ENCODE results near the gene LAMP5.

Gene LAMP5

DNA sequence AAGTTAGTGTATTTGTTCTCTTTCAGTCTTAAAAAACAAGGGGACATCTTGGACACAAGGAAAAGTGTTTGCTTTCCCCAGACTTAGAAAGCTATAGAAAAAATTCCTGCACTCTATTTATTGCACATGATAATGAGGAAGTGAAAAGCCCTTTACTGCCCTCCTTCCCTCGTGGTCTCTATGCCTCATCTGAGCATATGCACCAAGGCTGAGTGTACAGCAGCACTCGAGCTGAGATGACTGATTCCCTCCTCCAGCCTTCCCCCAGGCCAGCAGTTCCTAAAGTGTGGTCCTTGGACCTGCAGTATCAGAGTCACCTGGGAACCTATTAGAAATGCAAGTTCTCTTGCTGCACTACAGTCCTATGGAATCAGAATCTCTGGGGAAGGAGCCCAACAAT, 14.3 kb upstream of the LAMP5 start:
- no peak for DNase-seq (ENCODE audit: low spot score)

DNA sequence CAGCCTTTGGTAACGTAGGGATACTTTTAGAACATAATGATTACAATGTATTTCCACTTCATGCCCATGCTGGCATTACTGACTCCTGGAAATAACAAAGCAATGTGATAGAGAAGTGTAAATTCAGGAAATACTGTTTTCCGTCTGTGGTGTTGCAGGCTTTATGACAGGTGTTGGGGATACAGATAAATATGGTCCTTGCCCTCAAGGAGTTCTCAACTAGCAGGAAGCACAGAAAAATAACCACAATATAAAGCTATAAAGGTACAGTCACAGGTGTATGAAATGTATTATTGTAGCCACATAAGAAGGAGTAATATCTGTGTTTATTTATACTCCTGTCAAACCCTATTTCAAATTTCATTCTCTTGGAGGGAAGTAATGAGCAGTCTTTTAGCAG, 12.9 kb upstream of the LAMP5 start:
- no peak for DNase-seq (ENCODE audit: low spot score)

DNA sequence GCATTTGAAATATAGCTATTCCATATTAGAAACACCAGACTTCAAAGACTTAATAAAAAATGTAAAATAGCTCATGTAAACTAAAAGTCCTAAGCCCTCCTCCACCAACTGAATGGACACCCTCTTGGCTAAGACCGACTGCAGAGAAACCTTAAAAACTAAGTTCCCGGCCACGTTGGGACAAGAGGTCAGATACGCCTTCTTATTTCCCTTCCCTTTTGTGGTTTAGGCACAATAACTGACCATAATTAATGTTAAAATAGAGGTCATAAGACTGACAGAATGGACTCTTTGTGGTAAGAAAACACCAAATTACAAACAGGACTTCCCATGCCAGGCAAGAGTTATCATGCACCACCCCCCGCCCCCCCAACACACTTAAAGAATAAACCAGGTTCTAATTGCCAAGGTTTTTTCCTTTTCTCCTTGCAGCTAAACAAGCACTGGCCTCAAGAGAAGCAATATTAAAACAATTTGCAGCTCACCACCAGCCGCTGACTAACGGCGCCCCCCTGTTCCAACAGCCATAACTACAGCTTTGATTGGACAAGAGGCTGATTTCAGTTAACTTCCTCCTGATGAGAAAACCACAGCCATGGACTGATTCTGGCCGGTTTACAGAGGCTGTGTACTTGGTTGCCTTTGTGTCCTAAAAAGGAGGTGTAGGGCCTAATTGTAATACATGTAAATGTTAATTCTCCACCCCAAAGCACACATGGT, 10.7 kb upstream of the LAMP5 start:
- no peak for DNase-seq (ENCODE audit: low spot score)

DNA sequence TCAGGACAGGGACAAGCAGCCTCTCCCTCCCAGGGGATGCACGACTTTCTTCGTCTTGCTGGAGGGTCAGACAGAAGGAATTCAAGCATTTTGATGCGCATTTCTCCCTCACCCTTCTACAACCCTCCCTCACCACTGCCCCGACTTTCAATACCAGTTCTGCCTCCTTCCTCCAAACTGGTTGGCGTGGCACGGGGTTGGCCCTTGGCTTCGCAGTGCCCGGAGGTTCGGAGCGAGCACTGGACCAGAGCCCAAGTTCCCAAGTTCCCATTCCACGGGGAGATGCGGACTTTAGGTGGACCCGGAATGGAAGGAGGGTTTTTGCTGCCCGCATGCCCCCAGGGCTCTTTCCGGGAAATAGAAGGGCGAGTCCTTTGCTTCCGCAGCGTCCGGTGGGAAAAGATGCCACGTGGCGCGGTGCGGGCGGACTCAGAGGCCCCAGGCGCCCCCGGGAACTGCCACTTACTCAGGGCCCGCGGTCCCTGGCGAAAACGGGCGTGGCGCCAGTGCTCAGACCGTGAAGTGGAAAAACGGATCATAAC, 8.0 kb upstream of the LAMP5 start:
- DNase-seq (ENCODE audit: low spot score) = no peak

- no peak for DNase-seq (ENCODE audit: low spot score)
These were observed 7.4 kb upstream of the LAMP5 start for GRCh38 chr20:9506964-9507369.

DNA sequence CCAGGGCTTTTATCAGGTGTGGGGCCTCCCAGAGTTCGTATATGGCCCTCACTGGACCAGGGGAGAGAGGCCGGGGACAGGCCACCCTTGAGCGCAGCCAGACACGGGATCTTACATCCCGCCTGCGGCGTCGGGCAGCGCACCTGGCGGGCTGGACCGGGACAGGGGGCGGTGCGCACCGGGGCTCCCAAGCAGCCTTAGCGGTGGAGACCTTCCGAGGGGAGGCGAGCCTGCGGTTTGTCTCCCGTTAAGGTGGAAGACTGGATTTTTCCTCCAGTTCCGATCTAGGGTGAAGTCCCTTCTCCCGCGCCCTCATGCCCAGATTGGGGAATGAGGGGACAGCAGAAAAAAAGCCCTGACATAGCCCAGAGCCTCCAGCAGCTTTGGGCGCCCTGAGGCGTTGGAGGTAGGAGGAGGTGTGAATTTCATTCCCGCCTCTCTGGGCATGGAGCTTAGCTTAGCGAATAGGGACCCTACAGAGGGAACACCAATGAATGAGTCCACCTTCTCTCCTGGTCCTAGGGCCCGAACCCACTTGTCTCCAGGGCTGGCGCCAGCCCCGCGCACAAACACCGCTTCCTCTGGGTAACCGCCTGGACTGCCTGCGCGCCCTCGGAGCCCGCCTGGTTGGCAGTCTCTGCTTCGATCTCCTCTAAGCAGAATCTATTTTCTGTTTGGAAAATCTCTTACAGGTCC, 6.7 kb upstream of the LAMP5 start:
- DNase-seq (ENCODE audit: low spot score) = no peak

- DNase-seq (ENCODE audit: low spot score) = no peak
These were observed 6.1 kb upstream of the LAMP5 start for GRCh38 chr20:9508240-9508661.

- no peak for DNase-seq (ENCODE audit: low spot score)
These were observed 5.7 kb upstream of the LAMP5 start for GRCh38 chr20:9508696-9509178.

- no peak for DNase-seq (ENCODE audit: low spot score)
These were observed 5.1 kb upstream of the LAMP5 start for GRCh38 chr20:9509246-9509645.

DNA sequence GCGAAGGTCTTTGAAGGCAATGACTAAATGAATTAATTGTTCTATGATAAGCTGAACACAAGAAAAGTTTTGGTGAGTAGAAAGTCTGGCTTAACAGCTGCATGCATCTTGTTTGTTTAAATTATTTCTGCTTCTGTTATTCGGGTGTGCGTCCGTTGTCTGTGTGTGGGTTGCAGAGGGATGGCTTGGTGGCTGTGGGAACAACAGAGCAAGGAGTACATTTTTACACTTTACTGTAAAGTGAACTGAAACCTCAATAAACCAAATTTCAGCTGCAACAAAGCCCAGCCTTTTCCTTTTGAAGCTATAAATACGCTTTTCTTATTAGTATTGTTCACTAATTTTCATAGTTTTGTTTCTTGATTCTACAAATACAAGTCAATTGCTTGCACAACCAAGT, 3.5 kb upstream of the LAMP5 start:
- no peak for DNase-seq (ENCODE audit: low spot score)

GRCh38 chr20:9514072-9514460, 324 bp upstream of the LAMP5 start:
- no peak for DNase-seq (ENCODE audit: low spot score)

- DNase-seq (ENCODE audit: low spot score) = no peak
These were observed 810 bp downstream of the LAMP5 start for GRCh38 chr20:9515214-9515585.

GRCh38 chr20:9515741-9516233, 1.4 kb downstream of the LAMP5 start:
- no peak for DNase-seq (ENCODE audit: low spot score)

- DNase-seq (ENCODE audit: low spot score) = no peak
These were observed 2.0 kb downstream of the LAMP5 start for GRCh38 chr20:9516234-9516871.

DNA sequence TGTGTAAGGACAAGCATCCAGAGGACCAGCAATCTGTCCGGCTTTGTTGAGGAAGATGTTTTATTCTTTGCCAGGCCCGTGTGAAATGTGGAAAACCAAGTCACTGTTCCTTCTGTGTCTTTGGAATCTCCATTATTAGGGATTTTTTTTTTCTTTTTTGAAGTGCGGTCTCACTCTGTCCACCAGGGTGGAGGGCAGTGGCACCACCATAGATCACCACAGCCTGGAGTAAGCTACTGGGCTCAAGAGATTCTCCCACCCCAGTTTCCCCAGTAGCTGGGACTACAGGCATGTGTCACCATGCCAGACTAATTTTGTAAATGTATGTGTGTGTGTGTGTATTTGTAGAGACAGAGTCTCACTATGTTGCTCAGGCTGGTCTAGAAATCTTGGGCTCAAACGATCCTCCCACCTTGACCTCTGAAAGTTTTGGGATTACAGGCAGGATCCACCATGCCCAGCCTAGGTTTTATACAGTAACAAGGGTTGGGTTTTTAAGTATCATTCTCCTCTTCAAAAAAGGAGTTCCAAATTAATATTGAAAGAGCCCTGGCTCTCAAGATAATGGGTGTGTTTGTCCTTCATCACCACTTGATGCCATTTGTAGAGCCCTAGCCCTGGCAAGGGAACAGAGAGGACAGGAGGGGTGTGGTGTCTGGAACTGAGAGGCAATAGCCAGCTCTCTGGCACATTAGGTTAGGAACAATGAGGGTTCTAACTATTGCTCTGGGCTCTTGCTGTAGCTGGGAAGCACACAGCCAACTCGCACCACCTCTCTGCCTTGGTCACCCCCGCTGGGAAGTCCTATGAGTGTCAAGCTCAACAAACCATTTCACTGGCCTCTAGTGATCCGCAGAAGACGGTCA, 3.1 kb downstream of the LAMP5 start:
- DNase-seq (ENCODE audit: low spot score) = no peak

DNA sequence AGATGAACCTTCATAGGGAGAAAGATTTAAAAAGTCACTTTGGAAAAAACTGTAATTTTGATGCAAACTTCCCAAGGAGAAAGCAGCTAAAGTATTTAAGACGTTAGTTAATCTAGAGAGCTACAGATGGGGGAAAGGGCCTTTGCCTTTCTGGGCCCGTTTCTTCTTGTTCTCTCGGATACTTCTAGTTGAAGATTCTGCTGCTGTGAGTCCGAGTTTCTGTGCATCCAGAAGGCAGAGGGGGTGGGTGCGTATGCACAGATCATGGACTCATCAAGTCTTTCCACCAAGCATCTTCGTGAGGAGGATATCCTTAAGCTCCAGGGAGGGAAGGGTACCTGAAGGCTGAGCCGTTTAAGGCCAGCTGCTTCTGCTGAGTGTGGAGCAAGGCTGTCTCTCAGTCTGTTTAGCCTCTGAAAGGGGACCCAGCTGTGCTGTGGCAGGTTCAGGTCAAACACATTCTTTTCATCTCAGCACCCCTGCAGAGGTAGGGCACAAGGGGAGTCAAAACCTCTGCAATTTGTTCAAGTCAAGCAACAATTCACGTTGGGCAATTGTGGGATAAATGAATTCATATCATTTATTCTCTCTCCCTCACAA, 4.3 kb downstream of the LAMP5 start:
- no peak for DNase-seq (ENCODE audit: low spot score)

DNA sequence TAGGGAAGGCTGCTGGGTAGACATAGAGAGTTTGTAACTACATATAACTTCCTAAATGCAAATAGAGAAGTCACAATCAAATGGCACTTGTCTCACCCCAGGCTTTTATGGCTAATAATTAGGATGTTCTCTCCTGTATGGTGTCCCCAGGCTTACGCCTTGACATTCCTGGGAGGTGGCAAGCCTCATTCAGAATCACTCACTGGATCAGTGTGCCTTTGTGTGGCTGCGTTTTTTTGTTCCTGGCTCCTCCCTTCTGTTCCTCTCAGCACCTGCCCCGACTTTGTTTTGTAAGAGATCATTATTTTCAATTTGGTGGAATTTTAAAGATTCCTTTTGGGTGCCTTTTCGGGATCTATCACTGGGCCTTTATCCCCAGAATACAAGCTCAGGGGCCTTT, 5.7 kb downstream of the LAMP5 start:
- DNase-seq (ENCODE audit: low spot score) = no peak

DNA sequence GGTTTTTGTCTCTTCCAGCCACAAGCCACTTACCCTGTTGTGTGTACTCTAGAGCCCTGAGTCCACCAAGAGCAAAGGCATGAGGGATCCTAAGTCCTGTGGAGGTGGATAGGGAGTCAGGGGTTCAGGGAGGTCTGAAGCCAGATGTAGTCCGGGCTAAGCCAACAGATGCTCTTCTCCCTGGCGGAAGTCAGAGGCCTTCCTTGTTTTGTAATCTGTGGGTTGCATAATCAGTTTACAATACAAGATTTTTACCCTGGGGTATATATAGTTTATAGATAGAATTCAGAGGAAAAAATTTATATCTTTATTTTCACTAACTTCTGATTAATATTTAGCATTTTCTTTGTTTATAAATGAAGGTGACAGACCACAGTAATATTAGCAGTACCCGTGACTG, 9.2 kb downstream of the LAMP5 start:
- no peak for DNase-seq (ENCODE audit: low spot score)

DNA sequence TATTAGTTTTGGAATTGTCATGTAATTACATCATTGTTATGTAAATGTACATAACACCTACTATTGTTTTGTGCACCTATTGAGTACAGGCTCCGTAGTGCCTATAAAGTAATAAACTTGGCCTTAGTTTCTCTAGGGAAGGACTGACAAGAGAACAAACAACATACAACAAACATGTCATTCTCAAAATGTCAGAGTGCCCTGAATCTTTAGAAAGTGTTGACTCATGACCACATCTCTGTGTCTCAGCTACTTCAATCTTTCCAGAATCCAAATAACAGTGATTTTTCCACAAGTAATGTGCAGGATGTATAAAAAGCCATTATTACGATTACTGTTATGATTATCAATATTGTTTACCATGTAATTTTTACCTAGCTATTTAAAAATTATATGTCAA, 17.2 kb downstream of the LAMP5 start:
- DNase-seq (ENCODE audit: low spot score) = no peak

- no peak for DNase-seq (ENCODE audit: low spot score)
These were observed 17.9 kb downstream of the LAMP5 start for GRCh38 chr20:9532069-9532838.

DNA sequence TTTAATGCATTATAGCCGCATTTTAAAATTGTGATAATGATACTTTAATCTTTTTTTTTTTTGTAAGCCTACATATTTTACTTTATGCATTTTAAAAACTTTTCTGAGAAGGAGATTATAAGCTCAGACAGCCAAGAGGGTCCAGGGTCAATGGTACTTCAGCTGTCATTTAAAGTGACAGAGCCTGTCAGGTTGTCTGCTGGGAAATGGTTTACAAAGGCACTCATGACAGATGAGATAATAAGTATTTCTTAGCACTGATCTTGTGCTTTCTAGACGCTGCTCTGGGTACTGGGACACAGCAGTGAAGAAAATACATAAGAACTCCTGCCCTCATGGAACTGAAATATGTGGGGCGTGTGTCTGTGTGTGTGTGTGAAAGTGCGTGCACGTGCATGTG, 19.6 kb downstream of the LAMP5 start:
- no peak for DNase-seq (ENCODE audit: low spot score)

Data from germinal center (tissue), 1 donor.